Daoy (cell line): ENCODE results near the gene PKP4. TPM values are rescaled to one million over a fixed set of nuclear protein-coding genes. Genes with fewer than 3 reads are reported as not detected.

Experiments
- DNase-seq: peaks from one replicate; pipeline ENCODE4 v3.0.0-alpha.2; 2015; ENCODE audit warnings: low read depth
- total RNA-seq: library from RNA; depleted of rRNA; stranded (reverse); fragments of >200 nt; shearing (Covaris generic); gene quantifications from 2 replicates; pipeline ENCODE4 v1.2.3, GENCODE V29; 2014

The PKP4 gene
- total RNA-seq, 1 experiment from 2014 or later: 27.6 TPM

DNA sequence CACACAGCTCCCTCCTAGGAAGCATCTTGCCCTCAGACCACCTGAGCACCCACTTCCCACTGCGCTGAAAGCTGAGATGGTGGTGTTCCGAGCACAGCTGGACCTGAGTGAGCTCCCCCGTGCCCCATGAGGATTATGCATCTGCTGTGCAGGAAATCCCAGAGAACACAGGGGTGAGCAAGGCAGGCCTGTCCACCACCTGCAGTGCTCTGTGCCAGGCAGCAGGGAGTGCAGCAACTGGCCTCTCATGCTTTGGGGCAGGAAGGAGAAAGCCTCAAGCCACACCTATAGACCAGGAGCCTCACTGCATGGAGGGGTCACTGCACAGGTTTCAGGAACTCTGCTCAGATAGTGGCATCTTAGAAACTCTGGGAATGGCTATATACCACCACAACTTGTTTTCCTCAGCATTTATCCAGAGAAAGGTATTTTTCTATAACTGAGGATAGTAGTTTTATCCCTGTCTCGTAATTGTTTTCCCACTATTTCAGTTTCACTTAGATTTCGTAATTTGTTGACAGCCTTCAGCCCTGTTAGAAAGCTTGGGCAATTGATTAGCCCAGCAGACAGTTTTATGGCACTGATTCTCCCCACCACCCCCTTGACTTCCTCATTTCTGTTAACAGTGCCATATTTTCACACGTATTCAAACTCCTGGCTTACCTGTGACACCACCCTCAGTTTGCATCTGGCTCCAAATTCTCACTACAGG lies 194.1 kb downstream of the PKP4 start:
- no peak for DNase-seq

DNA sequence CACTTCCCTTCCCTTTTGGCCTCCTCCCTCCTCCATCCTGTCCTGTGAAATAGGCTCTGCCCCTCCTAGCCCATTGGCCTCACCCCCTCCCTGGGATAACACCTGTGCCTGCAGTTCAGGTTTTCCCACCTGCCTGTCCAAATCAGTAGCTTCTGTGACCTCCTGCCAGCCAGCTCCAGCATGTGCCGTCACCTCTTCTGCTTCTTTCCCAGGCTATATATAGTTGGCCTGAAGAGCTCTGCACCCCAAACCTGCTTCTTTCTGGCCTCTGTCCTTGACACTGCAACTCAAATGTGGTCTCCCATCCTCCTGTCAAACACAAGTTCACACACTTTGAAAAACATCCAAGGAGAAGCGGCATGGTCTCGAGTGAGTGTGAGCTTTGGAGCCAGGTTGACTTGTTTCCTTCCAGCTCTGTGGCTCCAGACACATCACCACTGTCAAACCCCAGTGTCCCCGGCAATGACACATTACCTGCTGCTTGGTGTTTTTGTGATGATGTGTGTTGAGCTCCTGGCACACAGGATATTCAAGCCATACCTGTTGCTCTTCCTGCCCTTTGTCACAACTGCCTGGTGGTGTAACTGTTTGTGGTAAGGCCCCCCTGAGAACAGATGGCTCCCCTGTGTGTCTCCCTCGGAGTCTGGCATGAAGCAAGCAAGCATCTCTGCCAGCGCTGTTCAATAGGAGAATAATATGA lies 194.8 kb downstream of the PKP4 start:
- no peak for DNase-seq

DNA sequence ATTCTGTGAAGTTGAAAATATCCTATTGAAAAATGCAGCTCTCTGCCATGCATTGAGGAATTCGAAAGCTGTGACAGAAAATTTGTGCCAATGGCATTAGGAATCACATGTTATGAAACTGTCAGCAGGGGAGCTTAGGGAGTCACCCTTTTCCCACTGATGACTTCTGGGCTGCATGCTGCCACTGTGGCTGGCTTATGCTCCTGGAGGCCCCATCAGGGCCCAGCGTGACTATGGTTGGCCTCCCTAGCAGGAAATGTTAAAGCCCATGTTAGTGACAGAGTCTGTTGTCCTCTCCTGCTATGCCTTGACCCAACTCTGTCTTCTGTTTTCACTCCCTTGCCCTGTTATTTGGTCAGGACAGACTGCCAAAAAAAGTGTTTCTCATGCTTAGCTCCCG lies 198.9 kb downstream of the PKP4 start:
- no peak for DNase-seq

DNA sequence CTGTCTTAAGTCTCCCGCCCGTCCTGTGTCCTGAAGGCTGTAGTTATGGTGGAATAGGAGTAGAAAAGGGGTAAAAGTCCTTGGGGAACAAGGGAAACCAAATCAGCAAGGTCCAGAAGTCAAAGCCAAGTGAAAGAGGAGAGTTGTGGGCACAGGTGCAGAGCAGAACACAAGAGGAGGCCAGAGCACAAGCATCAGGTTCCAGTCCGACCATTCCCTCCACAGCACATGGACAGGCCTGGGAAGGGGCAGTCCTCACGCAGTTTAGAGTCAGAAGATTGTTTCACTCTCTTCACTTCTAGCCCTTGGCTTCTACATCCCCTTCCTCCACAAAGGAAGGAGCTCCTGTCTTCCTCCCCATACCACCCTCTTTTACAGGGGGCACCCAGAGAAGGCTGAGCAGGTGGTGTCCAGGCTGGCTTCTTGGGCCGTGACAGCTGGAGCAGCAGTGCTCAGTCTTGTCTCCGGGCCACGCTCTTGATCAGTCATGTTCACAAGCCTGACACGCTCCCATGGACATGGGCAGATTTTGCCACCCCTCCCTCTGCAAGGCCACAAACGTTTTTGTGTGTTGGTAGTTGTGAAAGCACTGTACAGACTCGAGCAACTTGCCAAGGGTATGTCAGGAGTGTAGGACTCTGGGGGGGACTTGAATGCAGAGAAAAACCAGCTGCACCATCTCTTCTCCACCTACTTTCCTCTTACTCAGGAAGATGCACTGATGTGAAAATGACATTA lies 199.9 kb downstream of the PKP4 start:
- no peak for DNase-seq

DNA sequence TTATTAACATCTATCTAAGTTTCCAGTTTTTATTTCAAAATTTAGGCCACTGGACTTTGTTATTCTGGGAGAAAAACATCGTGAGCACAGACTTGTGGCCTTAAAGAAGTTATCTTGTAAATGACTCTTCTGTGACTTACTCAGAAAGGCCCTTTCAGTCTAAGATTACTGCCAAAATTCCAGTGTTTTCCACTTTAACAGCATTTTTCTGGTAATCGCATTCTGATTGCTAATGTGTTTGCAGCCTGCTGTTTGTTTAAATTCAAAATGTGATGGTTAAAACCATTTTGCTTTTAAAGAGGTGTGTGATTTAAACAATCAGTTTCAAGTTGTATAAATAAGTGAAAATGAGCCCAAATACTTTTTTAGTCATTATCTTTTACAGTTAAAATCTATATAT lies 201.6 kb downstream of the PKP4 start:
- no peak for DNase-seq

DNA sequence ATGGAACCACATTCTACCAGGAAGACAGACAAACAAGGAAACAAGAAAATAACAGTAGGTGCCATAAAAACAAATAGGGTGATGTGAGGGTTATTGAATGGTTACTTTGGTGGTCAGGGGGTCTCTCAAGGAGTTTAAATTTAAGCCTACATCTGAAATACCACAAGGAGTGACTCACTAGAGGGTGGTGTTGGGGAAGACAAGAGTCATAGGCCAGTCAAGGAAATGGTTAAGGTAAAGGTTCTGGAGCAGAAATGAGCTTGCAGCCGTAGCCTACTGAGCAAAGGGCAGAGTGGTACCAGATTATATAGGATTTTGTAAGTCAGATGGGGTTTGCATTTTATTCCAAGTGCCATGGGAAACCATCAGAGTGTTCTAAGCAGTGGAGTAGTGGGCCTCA lies 202.7 kb downstream of the PKP4 start:
- DNase-seq: no peak

DNA sequence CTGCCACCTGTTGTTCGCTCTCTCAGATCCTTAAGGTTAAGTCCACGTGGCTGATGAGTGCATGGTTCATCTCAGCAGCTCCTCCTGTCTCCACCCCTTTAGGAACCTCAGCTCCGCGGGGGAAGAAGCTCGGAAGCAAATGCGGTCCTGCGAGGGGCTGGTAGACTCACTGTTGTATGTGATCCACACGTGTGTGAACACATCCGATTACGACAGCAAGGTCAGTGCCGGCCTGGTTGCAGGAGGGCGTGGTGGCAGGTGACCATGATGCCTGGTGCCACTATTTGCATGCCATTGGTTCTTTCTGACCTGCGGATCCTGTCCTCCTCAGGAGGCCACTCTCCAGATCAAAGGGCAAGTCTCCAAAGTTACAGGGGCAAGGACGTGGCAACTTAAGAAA lies 204.5 kb downstream of the PKP4 start:
- no peak for DNase-seq

DNA sequence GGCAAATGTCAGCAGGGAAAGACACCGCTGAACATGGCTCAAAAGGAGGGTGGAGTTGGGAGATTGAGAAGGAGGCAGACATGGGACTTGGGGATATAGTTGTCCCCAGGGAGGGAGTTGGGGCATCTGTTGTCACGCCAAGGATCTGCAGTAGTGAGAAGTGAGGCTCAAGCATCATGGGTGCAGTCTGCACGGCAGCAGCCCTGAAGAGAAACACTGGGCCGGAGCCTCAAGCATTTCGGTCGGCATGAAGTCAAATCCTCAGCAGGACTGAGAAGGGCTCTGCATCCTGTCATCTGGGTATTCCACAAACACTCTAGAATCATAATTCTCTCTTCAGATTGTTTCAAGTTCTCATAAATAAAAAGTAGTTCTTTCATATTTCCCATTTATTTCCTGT lies 205.7 kb downstream of the PKP4 start:
- DNase-seq: no peak

DNA sequence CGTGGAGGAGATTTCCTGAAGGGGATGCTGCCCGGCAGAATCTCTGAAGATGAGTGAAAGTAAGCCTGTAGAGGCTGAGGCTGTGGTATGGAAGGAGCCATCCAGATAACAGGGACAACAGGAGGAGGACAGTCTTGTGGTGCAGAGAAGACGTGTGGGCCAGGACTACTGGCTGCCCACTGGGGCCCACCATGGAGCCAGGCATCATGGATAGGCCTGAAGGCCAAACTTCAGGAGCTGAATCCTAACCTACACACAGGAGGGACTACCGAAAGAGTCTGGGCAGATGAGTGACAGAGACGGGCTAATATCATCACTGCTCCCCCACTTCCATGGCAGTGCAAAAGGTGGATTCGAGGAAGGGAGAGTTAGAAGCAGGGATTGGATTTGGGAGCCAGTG lies 207.0 kb downstream of the PKP4 start:
- DNase-seq: no peak

DNA sequence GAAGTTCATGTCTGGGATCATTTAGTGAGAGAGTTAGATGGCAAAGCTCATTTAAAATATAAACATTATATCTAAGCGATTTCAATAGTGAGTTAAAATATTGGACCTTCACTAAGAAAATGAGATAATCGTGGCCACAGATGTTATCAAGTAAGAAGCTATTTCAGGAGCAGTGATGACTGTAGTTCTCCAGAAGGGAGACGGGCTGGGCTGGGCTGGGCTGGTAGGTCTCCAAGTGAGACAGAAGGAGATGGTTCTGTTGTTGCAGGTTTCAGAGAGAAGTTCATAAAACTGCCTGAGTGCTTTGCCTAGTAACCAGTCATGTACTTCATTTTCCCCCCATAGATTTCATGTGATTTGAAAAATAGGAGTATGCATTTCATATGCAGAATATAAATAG lies 208.2 kb downstream of the PKP4 start:
- DNase-seq: no peak

DNA sequence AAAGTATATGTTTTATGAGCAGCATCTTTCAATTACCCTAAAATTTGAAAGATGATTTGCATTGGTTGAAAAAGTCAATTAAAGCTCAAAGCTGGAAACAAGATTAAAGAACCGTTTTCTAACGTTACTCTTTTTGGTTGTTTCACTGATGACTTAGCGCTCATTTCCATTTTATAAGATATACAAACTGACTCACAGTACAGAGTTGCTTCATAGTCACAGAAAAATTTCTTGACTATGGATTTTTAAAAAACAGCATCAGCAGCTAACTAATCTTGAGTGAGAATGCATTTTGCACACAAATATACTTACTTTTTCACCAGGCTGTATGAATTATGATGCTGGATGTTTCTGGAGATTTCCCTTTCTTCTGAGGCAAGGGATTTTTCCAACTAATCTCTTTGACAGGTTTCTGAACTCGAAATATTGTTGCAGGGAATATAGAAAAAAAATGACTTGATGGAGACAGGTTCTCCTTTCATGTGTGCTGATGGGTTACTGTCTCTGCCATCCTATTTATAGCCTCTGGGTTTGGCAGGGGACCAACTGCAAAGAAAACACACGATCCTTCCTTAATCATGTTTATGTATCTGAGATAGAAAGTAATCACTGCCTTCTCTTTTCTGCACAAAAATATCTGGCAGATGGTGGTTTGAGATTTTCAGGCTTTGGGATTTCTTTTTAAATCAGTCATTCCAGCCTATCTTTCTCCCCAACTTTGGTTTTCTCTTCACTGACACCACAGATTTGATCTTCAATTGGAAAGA lies 209.0 kb downstream of the PKP4 start:
- DNase-seq: no peak

DNA sequence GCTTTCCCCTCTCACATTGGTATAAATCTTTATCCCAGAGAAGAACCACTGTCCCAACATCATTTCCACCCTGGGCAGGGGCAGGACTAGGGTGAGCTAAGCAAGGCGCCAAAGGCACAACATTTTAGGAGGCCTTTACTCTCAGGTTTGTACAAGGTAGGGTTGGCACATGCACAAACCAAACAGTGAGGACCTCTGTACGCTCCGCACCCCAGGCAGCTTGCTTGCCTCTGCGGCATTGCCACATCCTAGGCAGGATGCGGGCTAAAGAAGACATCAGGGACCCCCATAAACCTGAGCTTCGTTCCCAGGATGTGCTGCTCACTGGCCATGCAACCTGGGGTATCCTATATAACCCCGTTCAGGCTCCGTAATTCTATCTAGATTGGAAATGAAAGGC lies 210.2 kb downstream of the PKP4 start:
- DNase-seq: no peak

DNA sequence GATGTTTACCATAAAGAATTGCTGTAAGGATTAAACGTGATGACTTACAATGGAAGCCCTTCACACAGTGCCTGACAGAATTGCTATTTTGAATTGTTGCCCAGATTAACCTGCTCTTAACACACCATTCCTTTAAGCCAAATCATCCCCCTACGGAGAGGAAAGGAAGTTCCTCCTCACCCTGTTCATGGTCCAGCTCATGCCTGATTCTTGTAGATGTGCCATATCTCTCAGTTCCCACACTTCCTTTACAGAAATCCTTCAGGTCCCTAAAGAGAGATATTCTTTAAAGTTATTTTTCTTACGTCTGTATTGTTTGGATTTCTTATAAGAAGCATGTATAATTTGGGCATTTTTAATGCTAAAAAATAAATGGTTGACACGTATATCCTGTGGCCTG lies 210.8 kb downstream of the PKP4 start:
- DNase-seq: no peak

DNA sequence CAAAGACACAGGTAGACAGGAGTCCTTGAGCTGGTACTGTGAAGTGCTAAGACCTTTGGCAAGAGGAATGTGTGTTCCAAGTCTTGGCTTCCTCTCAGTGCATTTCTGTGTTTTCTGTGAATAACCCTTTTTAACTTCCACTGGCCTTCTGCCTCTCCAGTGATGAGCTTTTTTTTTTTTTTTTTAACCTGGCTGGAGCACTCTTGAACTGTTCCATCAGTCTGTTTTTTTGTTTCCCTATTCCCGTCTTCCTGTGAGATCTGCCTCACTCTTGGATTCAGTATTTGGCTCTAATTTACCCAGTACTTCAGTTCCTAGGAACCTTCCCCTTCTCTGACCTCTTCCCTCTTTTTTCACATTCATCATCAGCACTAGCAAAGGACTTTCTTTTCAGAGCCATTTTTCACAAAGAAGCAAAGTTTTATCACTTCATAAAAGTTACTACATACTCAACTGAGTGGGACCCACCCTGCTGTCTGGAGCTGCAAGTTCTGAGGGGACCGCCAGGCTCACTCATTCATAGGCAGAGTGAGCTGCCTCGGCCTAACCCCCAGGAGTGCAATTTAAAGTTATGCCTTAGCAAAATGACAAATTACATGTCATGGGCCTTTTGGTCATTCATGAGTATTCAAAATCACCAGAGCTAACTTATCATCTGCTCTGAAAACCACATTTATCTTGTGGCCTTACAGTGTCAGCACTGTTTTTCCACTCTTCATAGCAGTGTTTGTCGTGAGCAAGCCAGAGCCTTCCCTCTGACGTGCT lies 211.4 kb downstream of the PKP4 start:
- DNase-seq: no peak

DNA sequence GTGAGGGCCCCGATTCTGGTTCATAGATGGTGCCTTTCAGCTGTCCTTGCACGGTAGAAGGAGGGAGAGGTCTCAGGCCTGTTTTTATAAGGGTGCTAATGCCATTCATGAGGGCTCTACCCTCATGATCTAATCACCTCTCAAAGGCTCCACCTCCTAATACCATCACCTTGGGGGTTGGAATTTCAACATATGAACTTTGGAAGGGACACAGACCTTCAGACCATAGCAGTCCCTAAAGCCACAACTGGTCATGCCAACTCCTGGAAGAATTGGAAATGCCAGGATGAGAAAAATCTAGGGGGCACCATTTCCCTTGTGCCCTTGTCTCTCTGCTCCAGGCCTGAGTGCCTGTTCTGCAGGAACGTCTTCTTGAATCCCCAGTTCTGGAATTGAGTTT lies 213.5 kb downstream of the PKP4 start:
- no peak for DNase-seq

DNA sequence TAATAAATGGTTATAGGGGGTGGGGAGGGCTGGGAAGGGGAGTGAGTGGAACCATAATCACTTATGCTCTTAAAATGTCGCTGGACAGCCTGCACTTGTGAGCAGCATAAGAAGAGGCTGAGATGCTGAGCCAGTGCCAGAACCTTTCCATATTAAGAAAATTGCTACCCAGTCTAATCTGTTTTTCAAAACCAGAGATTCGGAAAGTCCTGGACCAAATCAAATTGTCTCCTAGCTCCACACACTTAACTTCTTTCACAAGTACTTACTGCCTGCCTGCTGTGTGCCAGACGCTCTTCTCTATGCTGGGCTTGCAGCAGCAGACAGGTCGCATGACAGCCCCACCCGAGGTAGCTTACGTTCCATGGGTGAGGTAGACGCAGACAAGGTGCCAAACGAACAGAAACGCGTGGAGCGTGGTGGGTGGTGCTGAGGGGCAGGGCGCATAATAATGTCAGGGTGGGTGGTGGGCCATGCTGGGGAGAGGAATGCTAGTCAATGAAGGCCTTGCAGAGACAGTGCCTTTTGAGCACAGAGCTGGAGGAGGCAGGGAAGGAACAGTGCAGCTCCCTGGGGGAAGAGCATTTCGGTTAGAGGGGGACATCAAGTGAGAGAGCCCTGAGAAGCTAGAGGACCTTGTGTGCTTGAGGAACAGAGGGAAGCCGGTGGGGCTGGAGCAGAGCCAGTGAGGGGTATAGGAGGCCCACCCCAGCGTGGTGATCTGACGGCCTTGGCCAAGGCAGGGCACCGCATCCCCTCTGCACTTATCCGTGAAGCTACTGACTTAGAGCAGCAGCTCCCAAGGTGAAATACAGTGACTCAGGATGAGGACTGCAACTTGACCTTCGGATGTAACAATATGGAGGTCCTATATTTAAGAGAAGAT lies 214.9 kb downstream of the PKP4 start:
- DNase-seq: no peak

DNA sequence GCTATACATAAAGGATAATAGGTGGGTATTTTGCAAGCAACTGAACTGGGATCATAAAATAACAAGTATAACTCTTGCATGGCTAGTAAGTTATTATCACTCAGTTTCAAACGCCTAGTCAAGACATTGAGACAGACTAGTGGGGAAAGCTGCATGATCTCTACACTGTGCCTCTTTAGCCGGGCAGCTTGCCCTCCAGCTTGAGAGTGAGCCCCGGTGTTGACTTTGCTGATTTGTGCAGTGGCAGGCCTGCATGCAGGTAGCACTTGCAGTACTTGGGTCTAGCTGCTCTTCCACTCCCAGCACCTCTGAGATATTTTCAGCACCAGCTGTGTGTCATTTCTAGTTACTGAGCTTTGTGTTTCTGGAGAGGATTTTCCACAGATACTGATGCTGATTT lies 219.5 kb downstream of the PKP4 start:
- DNase-seq: no peak

DNA sequence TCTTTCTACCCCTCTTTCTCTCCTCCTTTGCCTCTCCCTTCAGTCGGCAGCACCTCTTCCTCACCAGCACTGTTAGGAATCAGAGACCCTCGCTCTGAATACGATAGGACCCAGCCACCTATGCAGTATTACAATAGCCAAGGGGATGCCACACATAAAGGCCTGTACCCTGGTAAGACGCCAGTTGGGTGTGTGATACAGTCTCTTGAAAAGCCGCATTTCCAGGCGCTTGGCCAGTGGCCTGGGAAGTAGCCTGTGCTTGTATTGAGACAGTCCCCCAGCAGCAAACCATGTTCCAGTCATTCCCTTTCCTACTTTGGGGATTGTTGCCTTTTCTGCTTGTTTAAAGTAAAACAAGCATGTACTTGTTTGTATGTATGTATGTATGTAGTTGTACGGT lies 219.9 kb downstream of the PKP4 start:
- no peak for DNase-seq

DNA sequence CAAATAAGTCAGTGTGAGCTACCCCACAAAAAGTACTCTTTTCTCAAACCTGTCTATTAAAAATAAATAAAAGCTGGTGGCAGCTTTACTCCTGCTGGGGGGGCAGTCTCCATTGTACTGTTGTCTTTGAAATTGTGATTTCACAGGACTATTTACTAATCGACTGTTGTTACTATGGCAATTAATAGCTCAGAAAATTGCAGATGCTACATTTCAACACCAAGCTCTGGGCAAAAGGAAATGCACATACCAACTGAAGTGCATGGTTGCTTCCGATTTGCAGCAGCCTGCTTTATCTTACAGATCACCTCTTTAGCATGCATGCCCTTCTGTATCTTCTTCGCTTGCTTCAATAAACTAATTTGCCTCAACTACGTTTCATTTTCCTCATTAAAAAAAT lies 220.8 kb downstream of the PKP4 start:
- DNase-seq: no peak

DNA sequence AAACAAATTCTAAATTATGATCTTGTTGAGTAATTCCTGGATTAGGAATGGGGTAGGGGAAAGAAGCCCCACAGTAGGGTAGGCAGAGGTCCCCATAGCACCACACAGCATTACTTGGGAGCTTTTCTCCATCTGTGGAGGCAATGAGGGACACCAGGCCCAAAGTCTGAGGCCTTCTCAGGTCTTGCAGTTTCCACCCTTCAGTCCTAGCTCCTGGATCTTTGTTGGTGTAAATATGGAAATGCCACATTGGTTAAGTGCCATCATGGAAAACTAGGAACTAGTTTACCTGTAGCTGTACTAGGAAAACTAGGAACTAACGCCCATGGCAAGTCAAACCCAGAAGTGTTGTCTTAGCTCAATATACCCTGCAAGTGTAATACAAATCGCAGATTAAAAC lies 225.1 kb downstream of the PKP4 start:
- DNase-seq: no peak

DNA sequence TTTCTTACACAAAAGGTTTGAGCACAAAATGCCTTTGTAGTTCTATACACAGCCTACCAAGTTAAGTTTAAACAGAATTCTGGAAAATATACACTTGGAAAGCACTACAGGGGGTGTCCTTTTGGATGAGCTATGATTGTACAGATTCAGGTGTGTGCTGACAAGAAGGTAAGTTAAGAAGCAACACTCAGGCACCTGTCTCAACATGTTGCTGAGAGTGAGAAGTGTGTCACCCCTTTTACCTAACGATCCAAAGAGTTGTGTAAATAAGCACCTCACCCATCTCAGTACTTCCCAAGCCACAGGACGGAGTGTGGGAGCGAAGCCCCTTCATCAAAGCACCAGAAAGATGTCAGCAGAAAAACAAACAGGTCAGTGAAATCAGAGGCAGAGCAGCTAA lies 228.9 kb downstream of the PKP4 start:
- no peak for DNase-seq
